Peyer's patch (tissue), 4 donors: ENCODE measurements around the gene NR6A1.

Experiments used
- CTCF ChIP-seq, 6 experiments: fragments of 450-650 bp in 4 of 6; fragments of 200-600 bp in 2 of 6; sonication (generic) in 1 of 6; IDR thresholded peaks; one replicate each; pipeline ENCODE4 v1.5.1; 2017 to 2019; ENCODE audit warnings: antibody characterized with exemption in 6 of 6, mild to moderate bottlenecking in 3 of 6, moderate library complexity in 1 of 6
- POLR2A ChIP-seq, 2 donors: fragments of 450-650 bp; IDR thresholded peaks; one replicate each; pipeline ENCODE4 v1.5.1; 2017; ENCODE audit warnings: antibody characterized with exemption in 2 of 2, mild to moderate bottlenecking in 2 of 2, moderate library complexity in 2 of 2

GRCh38 chr9:124765439-124765835 lies 5.7 kb downstream of the NR6A1 start:
- TF ChIP-seq CTCF (IDR thresholded peaks at IDR 0.05) (no peak), POLR2A (IDR thresholded peaks at IDR 0.05) (no peak)
